GM12892 (cell line): ENCODE data around the gene FBXL7.

ENCODE experiments used
- POLR2A ChIP-seq: IDR thresholded peaks from 2 replicates; pipeline ENCODE4 v1.6.1; 2011; ENCODE audit warnings: low read depth, low read length, control low read depth
- POLR2AphosphoS5 ChIP-seq: IDR thresholded peaks from 2 replicates; pipeline ENCODE4 v1.6.1; 2011; ENCODE audit warnings: low read depth, low read length, control low read depth

GRCh38 chr5:15496886-15497285 is 3.1 kb upstream of the FBXL7 start:
- no peak for TF ChIP-seq POLR2AphosphoS5
- TF ChIP-seq POLR2A: no peak
